GM23338 (cell line): Measurements from ENCODE around the gene MAD1L1. TPM values are rescaled to one million over a fixed set of nuclear protein-coding genes. Genes with fewer than 3 reads are reported as not detected.

Experiments
- ATAC-seq: fragments of 200-7000 bp; cut with Tn5 transposase; 3 replicates; pipeline ENCODE4 v1.9.1; 2020
- DNase-seq: peaks from one replicate; pipeline ENCODE4 v3.0.0-alpha.2; 2015; ENCODE audit warnings: low spot score
- H2AFZ ChIP-seq: fragments of 200-600 bp; sonication (generic); 2 replicates; pipeline ENCODE4 v1.8.0; 2016; ENCODE audit warnings: antibody characterized with exemption, mild to moderate bottlenecking, moderate library complexity
- H3F3A ChIP-seq: fragments of 200-600 bp; sonication (generic); replicated peaks from 2 replicates; pipeline ENCODE4 v1.8.0; 2017; ENCODE audit warnings: antibody characterized with exemption, mixed run types, low read depth
- H3K27ac ChIP-seq: fragments of 200-600 bp; sonication (generic); 2 replicates; pipeline ENCODE4 v1.6.1; 2016; ENCODE audit warnings: low read depth
- H3K27me3 ChIP-seq: fragments of 200-600 bp; sonication (generic); 2 replicates; pipeline ENCODE4 v1.8.0; 2016; ENCODE audit warnings: mild to moderate bottlenecking, mixed run types, moderate library complexity; ENCODE audit not compliant: insufficient read depth
- H3K36me3 ChIP-seq: fragments of 200-600 bp; sonication (generic); 2 replicates; pipeline ENCODE4 v1.8.0; 2016; ENCODE audit warnings: mild to moderate bottlenecking; ENCODE audit not compliant: insufficient read depth
- H3K4me1 ChIP-seq: fragments of 200-600 bp; sonication (generic); 2 replicates; pipeline ENCODE4 v1.8.0; 2016; ENCODE audit warnings: mild to moderate bottlenecking, moderate library complexity; ENCODE audit not compliant: insufficient read depth
- H3K4me2 ChIP-seq: fragments of 200-600 bp; sonication (generic); 2 replicates; pipeline ENCODE4 v1.7.1; 2017; ENCODE audit warnings: mixed run types
- H3K4me3 ChIP-seq: fragments of 200-600 bp; sonication (generic); 2 replicates; pipeline ENCODE4 v1.6.1; 2016; ENCODE audit warnings: mixed run types
- H3K79me2 ChIP-seq: fragments of 200-600 bp; sonication (generic); replicated peaks from 2 replicates; pipeline ENCODE4 v1.8.0; 2017; ENCODE audit warnings: mild to moderate bottlenecking; ENCODE audit not compliant: insufficient read depth
- H3K9me2 ChIP-seq: fragments of 200-600 bp; sonication (generic); 2 replicates; pipeline ENCODE4 v1.8.0; 2017; ENCODE audit not compliant: insufficient read depth
- H4K20me1 ChIP-seq: fragments of 200-600 bp; sonication (generic); replicated peaks from 2 replicates; pipeline ENCODE4 v1.8.0; 2017; ENCODE audit warnings: mild to moderate bottlenecking; ENCODE audit not compliant: insufficient read depth
- H3K27ac Mint-ChIP-seq: 2 replicates; pipeline ENCODE4 v1.8.0; 2020; ENCODE audit warnings: inconsistent platforms, mild to moderate bottlenecking, moderate library complexity, mixed read lengths
- H3K27me3 Mint-ChIP-seq: 3 replicates; pipeline ENCODE4 v1.8.0; 2022; ENCODE audit warnings: low read depth, mild to moderate bottlenecking, moderate library complexity, mixed read lengths, inconsistent platforms; ENCODE audit not compliant: insufficient read depth, poor library complexity
- H3K36me3 Mint-ChIP-seq: 3 replicates; pipeline ENCODE4 v1.8.0; 2021; ENCODE audit warnings: low read depth, mild to moderate bottlenecking, inconsistent platforms, moderate library complexity, mixed read lengths
- H3K4me1 Mint-ChIP-seq: 3 replicates; pipeline ENCODE4 v1.8.0; 2020; ENCODE audit warnings: mild to moderate bottlenecking, inconsistent platforms, mixed read lengths
- H3K4me3 Mint-ChIP-seq: 3 replicates; pipeline ENCODE4 v1.8.0; 2021; ENCODE audit warnings: moderate library complexity, mild to moderate bottlenecking, inconsistent platforms, mixed read lengths
- H3K9me3 Mint-ChIP-seq: 3 replicates; pipeline ENCODE4 v1.8.0; 2020; ENCODE audit warnings: moderate library complexity, mild to moderate bottlenecking, inconsistent platforms, mixed read lengths
- CREB1 ChIP-seq: fragments of 250-450 bp; sonication (Bioruptor Pico); IDR thresholded peaks from 2 replicates; pipeline ENCODE4 v1.5.0; 2020; ENCODE audit warnings: low read depth, mild to moderate bottlenecking, moderate library complexity
- EZH2phosphoT487 ChIP-seq: fragments of 200-600 bp; sonication (generic); IDR thresholded peaks from one replicate; pipeline ENCODE4 v1.8.1; 2018; ENCODE audit warnings: antibody characterized with exemption; ENCODE audit not compliant: unreplicated experiment
- NANOG ChIP-seq: IDR thresholded peaks from 2 replicates; pipeline ENCODE4 v1.6.1; 2016; ENCODE audit warnings: antibody characterized with exemption, borderline replicate concordance
- POLR2AphosphoS5 ChIP-seq: IDR thresholded peaks from 2 replicates; pipeline ENCODE4 v1.6.1; 2016; ENCODE audit warnings: antibody characterized with exemption, low read depth
- STAT1 ChIP-seq: IDR thresholded peaks from one replicate; pipeline ENCODE4 v1.6.1; 2016; ENCODE audit warnings: antibody characterized with exemption; ENCODE audit not compliant: unreplicated experiment
- ZNF331 ChIP-seq: fragments of 250-450 bp; sonication (Bioruptor Pico); IDR thresholded peaks from 2 replicates; pipeline ENCODE4 v1.5.0; 2020; ENCODE audit warnings: low read depth, mild to moderate bottlenecking, moderate library complexity
- polyA plus RNA-seq: library from polyadenylated mRNA; unstranded; fragments of >200 nt; fragmentation: Nextera tagmentation; extraction: Ambion mirVana; gene quantifications from 2 replicates; pipeline ENCODE4 v1.2.1, GENCODE V29; 2016
- total RNA-seq: library from RNA; depleted of rRNA; stranded (reverse); fragments of >200 nt; shearing (Covaris generic); gene quantifications from 2 replicates; pipeline ENCODE4 v1.2.3, GENCODE V29; 2014
- TF ChIP-seq, protein P1 (sequence below): fragments of 250-450 bp; sonication (Bioruptor Pico); IDR thresholded peaks from 2 replicates; pipeline ENCODE4 v1.5.0; 2020; ENCODE audit warnings: mild to moderate bottlenecking, moderate library complexity
- TF ChIP-seq, protein P2 (sequence below), 2 experiments: fragments of 200-600 bp in 1 of 2; sonication (generic) in 1 of 2; conservative IDR thresholded peaks; 2 replicates each; pipeline versions ENCODE4 v1.5.1 to v1.6.1; 2016 to 2017; ENCODE audit warnings: antibody characterized with exemption in 2 of 2, low read depth in 2 of 2, mild to moderate bottlenecking in 2 of 2, moderate library complexity in 1 of 2
- TF ChIP-seq, protein P3 (sequence below): IDR thresholded peaks from one replicate; pipeline ENCODE4 v1.6.1; 2018; ENCODE audit warnings: antibody characterized with exemption; ENCODE audit not compliant: unreplicated experiment
- TF ChIP-seq, protein P4 (sequence below): IDR thresholded peaks from 2 replicates; pipeline ENCODE4 v1.6.1; 2016; ENCODE audit warnings: antibody characterized with exemption

MAD1L1 gene
- total and polyA plus RNA-seq, 2 experiments from 2014 or later = 40.3 to 59.3 TPM

DNA sequence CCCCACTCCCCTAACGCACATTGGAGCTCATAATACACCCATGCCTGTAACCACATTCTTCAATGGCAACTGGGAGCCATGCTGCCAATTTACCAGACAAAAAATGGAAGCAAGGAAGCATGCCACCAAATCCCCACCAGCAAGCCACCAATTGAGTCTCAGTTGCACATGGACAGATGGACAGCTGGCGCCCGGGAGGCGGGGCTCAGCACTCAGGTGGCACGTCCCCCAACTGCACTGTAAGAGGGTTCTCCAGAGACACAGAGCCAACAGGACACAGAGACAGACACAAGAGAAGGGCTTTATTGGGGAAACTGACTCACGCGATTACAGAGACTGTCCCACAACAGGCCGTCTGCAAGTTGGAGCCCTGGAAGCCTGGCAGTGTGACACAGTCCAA, 2.5 kb downstream of the MAD1L1 start:
- Mint-ChIP-seq H3K9me3 (no peaks in the 10 kb centered on the region), H3K27me3 (peaks cover 15% of the 10 kb centered on the region), H3K4me1 (peaks cover 12% of the 10 kb centered on the region), H3K4me3 (no peak overlapping the region), H3K36me3 (peaks cover 63% of the 10 kb centered on the region), H3K27ac (no peak overlapping the region)
- DNase-seq (no peak), ATAC-seq (no peak)
- Histone ChIP-seq H3K79me2 (peaks cover 67% of the 10 kb centered on the region), H4K20me1 (peaks cover 12% of the 10 kb centered on the region), H3F3A (peaks cover 5% of the 10 kb centered on the region; the same call in 1 of the 2 replicates), H3K4me2 (no peak overlapping the region), H3K9me2 (no peaks in the 10 kb centered on the region), H3K27ac (no peak overlapping the region), H3K4me3 (no peak overlapping the region), H3K36me3 (peaks cover 11% of the 10 kb centered on the region), H3K4me1 (peaks cover 19% of the 10 kb centered on the region), H2AFZ (no peak overlapping the region), H3K27me3 (no peaks in the 10 kb centered on the region)
- TF ChIP-seq, protein P1, sequence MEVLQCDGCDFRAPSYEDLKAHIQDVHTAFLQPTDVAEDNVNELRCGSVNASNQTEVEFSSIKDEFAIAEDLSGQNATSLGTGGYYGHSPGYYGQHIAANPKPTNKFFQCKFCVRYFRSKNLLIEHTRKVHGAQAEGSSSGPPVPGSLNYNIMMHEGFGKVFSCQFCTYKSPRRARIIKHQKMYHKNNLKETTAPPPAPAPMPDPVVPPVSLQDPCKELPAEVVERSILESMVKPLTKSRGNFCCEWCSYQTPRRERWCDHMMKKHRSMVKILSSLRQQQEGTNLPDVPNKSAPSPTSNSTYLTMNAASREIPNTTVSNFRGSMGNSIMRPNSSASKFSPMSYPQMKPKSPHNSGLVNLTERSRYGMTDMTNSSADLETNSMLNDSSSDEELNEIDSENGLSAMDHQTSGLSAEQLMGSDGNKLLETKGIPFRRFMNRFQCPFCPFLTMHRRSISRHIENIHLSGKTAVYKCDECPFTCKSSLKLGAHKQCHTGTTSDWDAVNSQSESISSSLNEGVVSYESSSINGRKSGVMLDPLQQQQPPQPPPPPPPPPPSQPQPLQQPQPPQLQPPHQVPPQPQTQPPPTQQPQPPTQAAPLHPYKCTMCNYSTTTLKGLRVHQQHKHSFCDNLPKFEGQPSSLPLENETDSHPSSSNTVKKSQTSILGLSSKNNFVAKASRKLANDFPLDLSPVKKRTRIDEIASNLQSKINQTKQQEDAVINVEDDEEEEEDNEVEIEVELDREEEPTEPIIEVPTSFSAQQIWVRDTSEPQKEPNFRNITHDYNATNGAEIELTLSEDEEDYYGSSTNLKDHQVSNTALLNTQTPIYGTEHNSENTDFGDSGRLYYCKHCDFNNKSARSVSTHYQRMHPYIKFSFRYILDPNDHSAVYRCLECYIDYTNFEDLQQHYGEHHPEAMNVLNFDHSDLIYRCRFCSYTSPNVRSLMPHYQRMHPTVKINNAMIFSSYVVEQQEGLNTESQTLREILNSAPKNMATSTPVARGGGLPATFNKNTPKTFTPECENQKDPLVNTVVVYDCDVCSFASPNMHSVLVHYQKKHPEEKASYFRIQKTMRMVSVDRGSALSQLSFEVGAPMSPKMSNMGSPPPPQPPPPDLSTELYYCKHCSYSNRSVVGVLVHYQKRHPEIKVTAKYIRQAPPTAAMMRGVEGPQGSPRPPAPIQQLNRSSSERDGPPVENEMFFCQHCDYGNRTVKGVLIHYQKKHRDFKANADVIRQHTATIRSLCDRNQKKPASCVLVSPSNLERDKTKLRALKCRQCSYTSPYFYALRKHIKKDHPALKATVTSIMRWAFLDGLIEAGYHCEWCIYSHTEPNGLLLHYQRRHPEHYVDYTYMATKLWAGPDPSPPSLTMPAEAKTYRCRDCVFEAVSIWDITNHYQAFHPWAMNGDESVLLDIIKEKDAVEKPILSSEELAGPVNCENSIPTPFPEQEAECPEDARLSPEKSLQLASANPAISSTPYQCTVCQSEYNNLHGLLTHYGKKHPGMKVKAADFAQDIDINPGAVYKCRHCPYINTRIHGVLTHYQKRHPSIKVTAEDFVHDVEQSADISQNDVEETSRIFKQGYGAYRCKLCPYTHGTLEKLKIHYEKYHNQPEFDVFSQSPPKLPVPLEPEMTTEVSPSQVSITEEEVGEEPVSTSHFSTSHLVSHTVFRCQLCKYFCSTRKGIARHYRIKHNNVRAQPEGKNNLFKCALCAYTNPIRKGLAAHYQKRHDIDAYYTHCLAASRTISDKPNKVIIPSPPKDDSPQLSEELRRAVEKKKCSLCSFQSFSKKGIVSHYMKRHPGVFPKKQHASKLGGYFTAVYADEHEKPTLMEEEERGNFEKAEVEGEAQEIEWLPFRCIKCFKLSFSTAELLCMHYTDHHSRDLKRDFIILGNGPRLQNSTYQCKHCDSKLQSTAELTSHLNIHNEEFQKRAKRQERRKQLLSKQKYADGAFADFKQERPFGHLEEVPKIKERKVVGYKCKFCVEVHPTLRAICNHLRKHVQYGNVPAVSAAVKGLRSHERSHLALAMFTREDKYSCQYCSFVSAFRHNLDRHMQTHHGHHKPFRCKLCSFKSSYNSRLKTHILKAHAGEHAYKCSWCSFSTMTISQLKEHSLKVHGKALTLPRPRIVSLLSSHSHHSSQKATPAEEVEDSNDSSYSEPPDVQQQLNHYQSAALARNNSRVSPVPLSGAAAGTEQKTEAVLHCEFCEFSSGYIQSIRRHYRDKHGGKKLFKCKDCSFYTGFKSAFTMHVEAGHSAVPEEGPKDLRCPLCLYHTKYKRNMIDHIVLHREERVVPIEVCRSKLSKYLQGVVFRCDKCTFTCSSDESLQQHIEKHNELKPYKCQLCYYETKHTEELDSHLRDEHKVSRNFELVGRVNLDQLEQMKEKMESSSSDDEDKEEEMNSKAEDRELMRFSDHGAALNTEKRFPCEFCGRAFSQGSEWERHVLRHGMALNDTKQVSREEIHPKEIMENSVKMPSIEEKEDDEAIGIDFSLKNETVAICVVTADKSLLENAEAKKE = no peak

DNA sequence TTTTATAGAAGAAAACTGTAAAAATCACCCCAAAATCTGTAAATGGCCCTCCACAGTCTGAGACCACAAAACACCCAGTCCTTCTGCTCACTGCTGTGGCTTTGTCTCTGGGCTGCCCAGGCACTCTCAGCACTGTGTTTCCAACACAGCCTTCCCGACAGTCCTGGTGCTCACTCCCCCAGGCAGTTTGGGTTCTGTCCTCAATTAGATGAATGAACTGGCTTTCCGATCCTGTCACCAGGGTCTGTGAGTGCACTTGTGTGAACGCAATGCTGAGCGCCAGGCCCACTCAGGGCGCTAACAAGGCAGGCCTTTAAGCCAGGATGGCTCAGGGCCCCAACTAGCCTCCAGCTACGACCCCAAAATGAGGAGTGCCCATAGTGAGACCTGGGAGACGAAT, 3.3 kb downstream of the MAD1L1 start:
- H3K4me1 Mint-ChIP-seq = peaks cover 12% of the 10 kb centered on the region
- H3K27me3 Mint-ChIP-seq = peaks cover 15% of the 10 kb centered on the region
- no peak overlapping the region for H3K27ac Mint-ChIP-seq
- no peak overlapping the region for H3K4me3 Mint-ChIP-seq
- Histone ChIP-seq H3K4me1 (peaks cover 18% of the 10 kb centered on the region), H2AFZ (no peak overlapping the region), H3K4me3 (no peak overlapping the region), H3K9me2 (no peaks in the 10 kb centered on the region), H3F3A (peaks cover 2% of the 10 kb centered on the region; the same call in 1 of the 2 replicates), H3K36me3 (peaks cover 3% of the 10 kb centered on the region; the same call in 1 of the 2 replicates), H4K20me1 (peaks cover 12% of the 10 kb centered on the region), H3K27ac (no peak overlapping the region), H3K27me3 (no peaks in the 10 kb centered on the region), H3K4me2 (no peak overlapping the region), H3K79me2 (peaks cover 68% of the 10 kb centered on the region)
- H3K36me3 Mint-ChIP-seq = peaks cover 59% of the 10 kb centered on the region
- H3K9me3 Mint-ChIP-seq = no peaks in the 10 kb centered on the region
- ATAC-seq (no peak), DNase-seq (no peak)
- TF ChIP-seq, protein P2, sequence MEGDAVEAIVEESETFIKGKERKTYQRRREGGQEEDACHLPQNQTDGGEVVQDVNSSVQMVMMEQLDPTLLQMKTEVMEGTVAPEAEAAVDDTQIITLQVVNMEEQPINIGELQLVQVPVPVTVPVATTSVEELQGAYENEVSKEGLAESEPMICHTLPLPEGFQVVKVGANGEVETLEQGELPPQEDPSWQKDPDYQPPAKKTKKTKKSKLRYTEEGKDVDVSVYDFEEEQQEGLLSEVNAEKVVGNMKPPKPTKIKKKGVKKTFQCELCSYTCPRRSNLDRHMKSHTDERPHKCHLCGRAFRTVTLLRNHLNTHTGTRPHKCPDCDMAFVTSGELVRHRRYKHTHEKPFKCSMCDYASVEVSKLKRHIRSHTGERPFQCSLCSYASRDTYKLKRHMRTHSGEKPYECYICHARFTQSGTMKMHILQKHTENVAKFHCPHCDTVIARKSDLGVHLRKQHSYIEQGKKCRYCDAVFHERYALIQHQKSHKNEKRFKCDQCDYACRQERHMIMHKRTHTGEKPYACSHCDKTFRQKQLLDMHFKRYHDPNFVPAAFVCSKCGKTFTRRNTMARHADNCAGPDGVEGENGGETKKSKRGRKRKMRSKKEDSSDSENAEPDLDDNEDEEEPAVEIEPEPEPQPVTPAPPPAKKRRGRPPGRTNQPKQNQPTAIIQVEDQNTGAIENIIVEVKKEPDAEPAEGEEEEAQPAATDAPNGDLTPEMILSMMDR (conservative IDR thresholded peaks at IDR 0.05; ENCODE audit: low read depth in 2 of 2) = no peak
- no peak for TF ChIP-seq ZNF331 (CRISPR knock-in tag)
- no peak for TF ChIP-seq NANOG
- TF ChIP-seq STAT1 = no peak
- TF ChIP-seq, protein P3, sequence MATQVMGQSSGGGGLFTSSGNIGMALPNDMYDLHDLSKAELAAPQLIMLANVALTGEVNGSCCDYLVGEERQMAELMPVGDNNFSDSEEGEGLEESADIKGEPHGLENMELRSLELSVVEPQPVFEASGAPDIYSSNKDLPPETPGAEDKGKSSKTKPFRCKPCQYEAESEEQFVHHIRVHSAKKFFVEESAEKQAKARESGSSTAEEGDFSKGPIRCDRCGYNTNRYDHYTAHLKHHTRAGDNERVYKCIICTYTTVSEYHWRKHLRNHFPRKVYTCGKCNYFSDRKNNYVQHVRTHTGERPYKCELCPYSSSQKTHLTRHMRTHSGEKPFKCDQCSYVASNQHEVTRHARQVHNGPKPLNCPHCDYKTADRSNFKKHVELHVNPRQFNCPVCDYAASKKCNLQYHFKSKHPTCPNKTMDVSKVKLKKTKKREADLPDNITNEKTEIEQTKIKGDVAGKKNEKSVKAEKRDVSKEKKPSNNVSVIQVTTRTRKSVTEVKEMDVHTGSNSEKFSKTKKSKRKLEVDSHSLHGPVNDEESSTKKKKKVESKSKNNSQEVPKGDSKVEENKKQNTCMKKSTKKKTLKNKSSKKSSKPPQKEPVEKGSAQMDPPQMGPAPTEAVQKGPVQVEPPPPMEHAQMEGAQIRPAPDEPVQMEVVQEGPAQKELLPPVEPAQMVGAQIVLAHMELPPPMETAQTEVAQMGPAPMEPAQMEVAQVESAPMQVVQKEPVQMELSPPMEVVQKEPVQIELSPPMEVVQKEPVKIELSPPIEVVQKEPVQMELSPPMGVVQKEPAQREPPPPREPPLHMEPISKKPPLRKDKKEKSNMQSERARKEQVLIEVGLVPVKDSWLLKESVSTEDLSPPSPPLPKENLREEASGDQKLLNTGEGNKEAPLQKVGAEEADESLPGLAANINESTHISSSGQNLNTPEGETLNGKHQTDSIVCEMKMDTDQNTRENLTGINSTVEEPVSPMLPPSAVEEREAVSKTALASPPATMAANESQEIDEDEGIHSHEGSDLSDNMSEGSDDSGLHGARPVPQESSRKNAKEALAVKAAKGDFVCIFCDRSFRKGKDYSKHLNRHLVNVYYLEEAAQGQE = no peak
- TF ChIP-seq CREB1 = no peak
- TF ChIP-seq POLR2AphosphoS5 = no peak
- TF ChIP-seq EZH2phosphoT487 = no peak
- TF ChIP-seq, protein P4, sequence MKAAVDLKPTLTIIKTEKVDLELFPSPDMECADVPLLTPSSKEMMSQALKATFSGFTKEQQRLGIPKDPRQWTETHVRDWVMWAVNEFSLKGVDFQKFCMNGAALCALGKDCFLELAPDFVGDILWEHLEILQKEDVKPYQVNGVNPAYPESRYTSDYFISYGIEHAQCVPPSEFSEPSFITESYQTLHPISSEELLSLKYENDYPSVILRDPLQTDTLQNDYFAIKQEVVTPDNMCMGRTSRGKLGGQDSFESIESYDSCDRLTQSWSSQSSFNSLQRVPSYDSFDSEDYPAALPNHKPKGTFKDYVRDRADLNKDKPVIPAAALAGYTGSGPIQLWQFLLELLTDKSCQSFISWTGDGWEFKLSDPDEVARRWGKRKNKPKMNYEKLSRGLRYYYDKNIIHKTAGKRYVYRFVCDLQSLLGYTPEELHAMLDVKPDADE = no peak
